NCI-H510A treated with DMSO at 0.1 percent for 48 hours (cell line): ENCODE data around the gene WAS.
A peak's percentile ranks its signal among the peaks of the same experiment; 100 is the strongest.

Experiments
- DNase-seq: peaks from one replicate; lab custom pipeline; 2025; lab: John Stamatoyannopoulos, UW

Gene WAS

GRCh38 chrX:48711929-48712505 is 28.4 kb downstream of the WAS start:
- no peak for DNase-seq

- no peak for DNase-seq
Measured at GRCh38 chrX:48713847-48714246, 30.2 kb downstream of the WAS start.

GRCh38 chrX:48714573-48714972 is 31.0 kb downstream of the WAS start:
- no peak for DNase-seq

GRCh38 chrX:48715072-48715471 is 31.5 kb downstream of the WAS start:
- DNase-seq, result no peak

- DNase-seq, result no peak
Measured at GRCh38 chrX:48715876-48716502, 32.4 kb downstream of the WAS start.

- no peak for DNase-seq
Measured at GRCh38 chrX:48719958-48720357, 36.4 kb downstream of the WAS start.

- DNase-seq, result no peak
Measured at GRCh38 chrX:48720577-48721250, 37.1 kb downstream of the WAS start.

- no peak for DNase-seq
Measured at GRCh38 chrX:48721916-48722315, 38.3 kb downstream of the WAS start.

- DNase-seq, result no peak
Measured at GRCh38 chrX:48726596-48726995, 43.0 kb downstream of the WAS start.

- DNase-seq, result no peak
Measured at GRCh38 chrX:48728653-48729052, 45.1 kb downstream of the WAS start.

GRCh38 chrX:48736303-48736702 is 52.7 kb downstream of the WAS start:
- DNase-seq, result no peak

GRCh38 chrX:48736878-48737212 is 53.2 kb downstream of the WAS start:
- no peak for DNase-seq

GRCh38 chrX:48737213-48737938 is 53.8 kb downstream of the WAS start:
- DNase-seq, result peak; percentile 94

- DNase-seq, result no peak
Measured at GRCh38 chrX:48737940-48738339, 54.3 kb downstream of the WAS start.
